Measurements from ENCODE around the gene TCF20. TPM values are rescaled to one million over a fixed set of nuclear protein-coding genes. Genes with fewer than 3 reads are reported as not detected.

TCF20 gene
- total and polyA plus RNA-seq, 2 experiments from 2014 or later = 5.9 to 34.3 TPM

GRCh38 chr22:42309865-42310264, 39.4 kb upstream of the TCF20 start:
- TF ChIP-seq, protein P1, sequence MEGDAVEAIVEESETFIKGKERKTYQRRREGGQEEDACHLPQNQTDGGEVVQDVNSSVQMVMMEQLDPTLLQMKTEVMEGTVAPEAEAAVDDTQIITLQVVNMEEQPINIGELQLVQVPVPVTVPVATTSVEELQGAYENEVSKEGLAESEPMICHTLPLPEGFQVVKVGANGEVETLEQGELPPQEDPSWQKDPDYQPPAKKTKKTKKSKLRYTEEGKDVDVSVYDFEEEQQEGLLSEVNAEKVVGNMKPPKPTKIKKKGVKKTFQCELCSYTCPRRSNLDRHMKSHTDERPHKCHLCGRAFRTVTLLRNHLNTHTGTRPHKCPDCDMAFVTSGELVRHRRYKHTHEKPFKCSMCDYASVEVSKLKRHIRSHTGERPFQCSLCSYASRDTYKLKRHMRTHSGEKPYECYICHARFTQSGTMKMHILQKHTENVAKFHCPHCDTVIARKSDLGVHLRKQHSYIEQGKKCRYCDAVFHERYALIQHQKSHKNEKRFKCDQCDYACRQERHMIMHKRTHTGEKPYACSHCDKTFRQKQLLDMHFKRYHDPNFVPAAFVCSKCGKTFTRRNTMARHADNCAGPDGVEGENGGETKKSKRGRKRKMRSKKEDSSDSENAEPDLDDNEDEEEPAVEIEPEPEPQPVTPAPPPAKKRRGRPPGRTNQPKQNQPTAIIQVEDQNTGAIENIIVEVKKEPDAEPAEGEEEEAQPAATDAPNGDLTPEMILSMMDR (IDR thresholded peaks at IDR 0.05; ENCODE audit: poor library complexity) = no peak
- TF ChIP-seq EZH2 (IDR thresholded peaks at IDR 0.05; ENCODE audit: borderline replicate concordance) (no peak), EZH2phosphoT487 (IDR thresholded peaks at IDR 0.05; ENCODE audit: low read depth, severe bottlenecking, unreplicated experiment) (no peak)
- peaks cover 11% of the 10 kb centered on the region for H3K4me1 ChIP-seq (ENCODE audit: insufficient read depth)
- 91% methylated on average over 3 of the region's 3 CpGs for WGBS (ENCODE audit: low lambda C conversion rate, missing lambda C conversion rate)
- H3K9me2 ChIP-seq (replicated peaks; ENCODE audit: insufficient read depth) = no peaks in the 10 kb centered on the region
- H3K36me3 ChIP-seq (replicated peaks; ENCODE audit: insufficient read depth, low read depth) = no peaks in the 10 kb centered on the region
- H3K4me2 ChIP-seq = no peak overlapping the region
- no peak overlapping the region for H3K4me3 ChIP-seq
- H2AFZ ChIP-seq = no peak overlapping the region
- DNase-seq (ENCODE audit: low spot score) = no peak
- H3K9me3 ChIP-seq (ENCODE audit: low read depth) = no peaks in the 10 kb centered on the region
- H4K20me1 ChIP-seq (ENCODE audit: insufficient read depth, poor library complexity, severe bottlenecking) = no peaks in the 10 kb centered on the region
- no peak overlapping the region for H3K27ac ChIP-seq
- peaks cover 3% of the 10 kb centered on the region for H3K79me2 ChIP-seq
- H3K27me3 ChIP-seq = no peaks in the 10 kb centered on the region

DNA sequence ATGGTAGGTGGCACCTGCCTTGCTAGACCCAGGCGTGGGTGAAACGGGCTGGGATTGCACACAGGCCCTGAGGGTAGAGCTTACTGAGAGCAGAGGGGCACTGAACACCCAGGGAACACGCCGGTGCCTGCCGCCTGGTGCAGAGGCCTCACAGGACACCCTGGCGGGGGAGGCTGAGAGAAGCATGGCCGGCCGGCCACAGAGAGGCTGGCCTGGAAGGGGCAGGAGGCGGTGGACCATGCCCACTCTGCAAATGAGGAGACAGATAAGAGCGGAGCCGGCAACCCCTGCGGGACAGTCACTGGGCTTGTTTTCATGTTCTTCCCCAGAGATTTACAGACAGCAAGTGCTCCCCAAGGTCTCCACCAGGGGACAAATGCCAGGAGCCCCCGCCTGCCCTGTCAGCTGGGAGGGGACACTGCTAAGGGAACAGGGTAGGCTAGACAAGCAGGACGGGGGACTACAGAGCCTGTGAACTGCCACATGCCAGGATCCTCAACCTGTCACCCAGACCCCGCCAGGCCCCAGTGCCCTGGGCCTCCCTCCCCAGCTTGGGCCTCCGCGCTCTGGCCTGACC, 38.5 kb upstream of the TCF20 start:
- no peak for TF ChIP-seq EZH2 (IDR thresholded peaks at IDR 0.05; ENCODE audit: borderline replicate concordance)
- TF ChIP-seq, protein P1 (IDR thresholded peaks at IDR 0.05; ENCODE audit: poor library complexity) = no peak
- TF ChIP-seq EZH2phosphoT487 (IDR thresholded peaks at IDR 0.05; ENCODE audit: low read depth, severe bottlenecking, unreplicated experiment) = no peak
- DNase-seq (ENCODE audit: low spot score) = no peak
- no peak overlapping the region for H3K27ac ChIP-seq
- H4K20me1 ChIP-seq (ENCODE audit: insufficient read depth, poor library complexity, severe bottlenecking) = peaks cover 4% of the 10 kb centered on the region
- no peaks in the 10 kb centered on the region for H3K36me3 ChIP-seq (replicated peaks; ENCODE audit: insufficient read depth, low read depth)
- H3K4me1 ChIP-seq (ENCODE audit: insufficient read depth) = peaks cover 2% of the 10 kb centered on the region
- peaks cover 3% of the 10 kb centered on the region for H3K79me2 ChIP-seq
- no peak overlapping the region for H2AFZ ChIP-seq
- H3K9me2 ChIP-seq (replicated peaks; ENCODE audit: insufficient read depth) = no peaks in the 10 kb centered on the region
- no peak overlapping the region for H3K4me2 ChIP-seq
- H3K4me3 ChIP-seq = no peak overlapping the region
- H3K9me3 ChIP-seq (ENCODE audit: low read depth) = no peaks in the 10 kb centered on the region
- no peaks in the 10 kb centered on the region for H3K27me3 ChIP-seq
- WGBS (ENCODE audit: low lambda C conversion rate, missing lambda C conversion rate) = 78% methylated on average over 16 of the region's 17 CpGs

- Histone ChIP-seq H3K9me2 (replicated peaks; ENCODE audit: insufficient read depth) (no peaks in the 10 kb centered on the region), H3K4me3 (no peak overlapping the region), H3K79me2 (peaks cover 2% of the 10 kb centered on the region), H3K27ac (no peak overlapping the region), H3K4me2 (no peak overlapping the region), H4K20me1 (ENCODE audit: insufficient read depth, poor library complexity, severe bottlenecking) (peaks cover 4% of the 10 kb centered on the region), H3K4me1 (ENCODE audit: insufficient read depth) (no peaks in the 10 kb centered on the region), H2AFZ (no peak overlapping the region), H3K36me3 (replicated peaks; ENCODE audit: insufficient read depth, low read depth) (no peaks in the 10 kb centered on the region), H3K9me3 (ENCODE audit: low read depth) (no peaks in the 10 kb centered on the region), H3K27me3 (no peaks in the 10 kb centered on the region)
- WGBS (ENCODE audit: low lambda C conversion rate, missing lambda C conversion rate) = 91% methylated on average over 16 of the region's 18 CpGs
- DNase-seq (ENCODE audit: low spot score) = no peak
- no peak for TF ChIP-seq EZH2phosphoT487 (IDR thresholded peaks at IDR 0.05; ENCODE audit: low read depth, severe bottlenecking, unreplicated experiment)
- no peak for TF ChIP-seq EZH2 (IDR thresholded peaks at IDR 0.05; ENCODE audit: borderline replicate concordance)
- TF ChIP-seq, protein P1 (IDR thresholded peaks at IDR 0.05; ENCODE audit: poor library complexity) = no peak
Measured at GRCh38 chr22:42307806-42308563, 37.5 kb upstream of the TCF20 start.

Data from hepatocyte (in vitro differentiated cells).